ENCODE results near the gene DLG2.
"Not testable (repeated sequence)": the region's sequence is repeated elsewhere in the genome, so short reads cannot be mapped to it uniquely, and the experiment has no call there.

The DLG2 gene

DNA sequence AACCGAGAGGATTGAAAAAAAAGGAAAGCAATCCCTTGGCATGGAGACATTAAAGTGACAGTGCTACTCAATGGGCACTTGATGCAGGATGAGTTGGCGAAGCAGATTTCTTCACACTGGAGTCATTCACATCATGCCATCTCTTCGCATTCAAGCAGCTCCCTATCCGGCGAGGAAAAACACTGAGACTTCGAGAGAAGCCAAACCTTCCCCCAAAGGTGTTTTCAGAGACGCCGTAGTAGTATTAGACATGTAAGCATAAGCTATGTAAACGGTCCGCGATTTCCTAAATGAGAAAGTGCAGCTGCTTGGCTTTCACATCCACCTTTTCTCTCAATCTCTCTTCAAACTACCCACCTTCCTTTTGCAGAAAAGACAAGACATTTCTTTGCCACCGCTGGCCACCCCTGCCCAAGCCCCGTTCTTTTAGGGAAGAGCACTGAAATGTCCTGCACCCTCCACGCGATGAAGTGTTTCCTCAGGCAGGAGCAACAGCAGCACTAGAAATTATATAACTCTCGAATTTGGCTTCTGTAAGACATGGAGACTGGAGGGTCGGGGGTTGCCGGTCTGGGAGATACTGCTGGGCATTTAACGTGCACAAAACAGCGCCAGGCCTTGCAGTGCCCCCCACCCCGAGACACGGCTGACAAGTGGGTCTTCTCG lies at the start of gene DLG2:
Gene DLG2, minus strand, starts transcription at position 13 of the 666 bp plus-strand sequence.
- peak within 1 kb of the TSS; percentile 56 to 86 (median 70) for H3K4me3 ChIP-seq
- H3K27ac ChIP-seq, result peak within 1 kb of the TSS; percentile 4 to 96 (median 87)

DNA sequence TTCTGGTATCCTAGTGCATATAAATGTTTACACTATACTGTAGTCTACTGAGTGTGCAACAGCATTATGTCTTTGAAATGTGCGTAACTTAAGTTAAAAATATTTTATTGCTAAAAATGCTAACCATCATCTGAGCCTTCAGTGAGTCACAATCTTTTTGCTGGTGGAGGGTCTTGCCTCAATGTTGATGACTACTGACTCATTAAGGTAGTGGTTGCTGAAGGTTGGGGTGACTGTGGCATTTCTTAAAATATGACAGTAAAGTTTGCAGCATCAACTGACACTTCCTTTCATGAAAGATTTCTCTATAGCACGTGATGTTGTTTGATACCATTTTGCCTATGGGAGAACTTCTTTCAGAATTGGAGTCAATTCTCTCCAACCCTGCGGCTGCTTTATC lies 46.2 kb upstream of the DLG2 start:
- Histone ChIP-seq H3K4me3 (no peak overlapping the region), H3K27ac (no peak overlapping the region)

DNA sequence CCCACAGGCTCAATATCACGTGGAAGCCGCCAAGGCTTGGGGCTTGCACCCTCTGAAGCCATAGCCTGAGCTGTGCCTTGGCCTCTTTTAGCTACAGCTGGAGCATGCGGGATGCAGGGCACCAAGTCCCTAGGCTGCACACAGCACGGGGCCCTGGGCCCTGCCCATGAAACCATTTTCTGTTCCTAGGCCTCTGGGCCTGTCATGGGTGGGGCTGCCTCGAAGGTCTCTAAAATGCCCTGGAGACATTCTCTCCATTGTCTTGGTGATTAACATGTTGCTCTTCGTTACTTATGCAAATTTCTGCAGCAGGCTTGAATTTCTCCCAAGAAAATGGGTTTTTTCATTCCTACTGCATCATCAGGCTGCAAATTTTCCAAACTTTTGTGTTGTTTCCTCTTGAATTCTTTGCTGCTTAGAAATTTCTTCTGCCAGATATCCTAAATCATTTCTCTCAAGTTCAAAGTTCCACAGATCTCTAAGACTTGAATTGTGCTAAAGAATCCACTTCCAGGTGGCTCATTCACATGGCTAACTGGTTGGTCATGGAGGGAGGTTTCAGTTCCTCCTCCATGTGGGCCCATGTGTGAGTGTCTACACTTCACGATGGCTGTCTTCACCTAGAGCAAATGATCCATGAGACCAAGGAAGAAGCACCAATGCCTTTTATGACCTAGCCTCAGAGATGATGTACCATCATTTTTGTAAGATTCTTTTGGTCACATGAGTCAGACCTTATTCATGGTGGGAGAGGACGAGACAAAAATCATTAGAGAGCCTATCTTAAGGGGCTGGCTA lies 45.2 kb upstream of the DLG2 start:
- no peak overlapping the region for H3K27ac ChIP-seq
- no peak overlapping the region for H3K4me3 ChIP-seq

DNA sequence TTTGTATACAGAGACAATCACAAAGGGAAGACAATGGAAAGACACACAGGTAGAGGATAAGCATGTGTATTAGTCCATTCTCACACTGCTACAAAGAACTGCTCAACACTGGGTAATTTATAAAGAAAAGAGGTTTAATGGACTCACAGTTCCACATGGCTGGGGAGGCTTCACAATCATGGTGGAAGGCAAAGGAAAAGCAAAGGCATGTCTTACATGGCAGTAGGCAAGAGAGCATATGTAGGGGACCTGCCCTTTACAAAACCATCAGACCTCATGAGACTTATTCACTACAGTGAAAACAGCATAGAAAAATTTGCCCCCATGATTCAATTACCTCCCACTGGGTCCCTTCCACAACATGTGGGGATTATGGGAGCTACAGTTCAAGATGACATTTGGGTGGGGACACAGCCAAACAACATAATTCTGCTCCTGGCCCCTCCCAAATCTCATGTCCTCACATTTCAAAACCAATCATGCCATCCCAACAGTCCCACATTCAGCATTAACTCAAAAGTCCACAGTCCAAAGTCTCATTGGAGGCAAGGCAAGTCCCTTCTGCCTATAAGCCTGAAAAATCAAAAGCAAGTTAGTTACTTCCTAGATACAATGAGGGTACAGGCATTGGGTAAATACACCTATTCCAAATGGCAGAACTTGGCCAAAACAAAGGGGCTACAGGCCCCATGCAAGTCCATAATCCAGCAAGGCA lies 44.0 kb upstream of the DLG2 start:
- not testable (repeated sequence) for H3K4me3 ChIP-seq, H3K27ac ChIP-seq

DNA sequence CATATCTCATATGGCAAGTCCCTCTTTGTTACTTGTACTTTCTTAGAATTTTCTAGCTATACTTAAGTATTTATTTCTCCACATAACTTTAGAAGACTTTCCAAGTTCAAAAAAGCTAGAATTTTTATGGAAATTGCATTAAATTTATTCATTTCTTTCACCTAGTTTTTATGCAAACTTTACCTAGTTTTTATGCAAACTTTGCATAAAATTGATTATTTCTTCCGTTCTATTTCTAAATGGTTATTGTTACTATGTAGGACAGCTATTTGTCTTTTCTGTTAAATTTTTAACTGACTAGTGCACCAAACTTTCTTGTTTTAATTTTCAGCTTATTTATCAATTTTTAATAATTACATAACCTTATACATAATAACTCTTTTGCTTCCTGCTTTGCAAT lies 41.0 kb upstream of the DLG2 start:
- H3K4me3 ChIP-seq, result no peak overlapping the region
- H3K27ac ChIP-seq, result no peak overlapping the region

DNA sequence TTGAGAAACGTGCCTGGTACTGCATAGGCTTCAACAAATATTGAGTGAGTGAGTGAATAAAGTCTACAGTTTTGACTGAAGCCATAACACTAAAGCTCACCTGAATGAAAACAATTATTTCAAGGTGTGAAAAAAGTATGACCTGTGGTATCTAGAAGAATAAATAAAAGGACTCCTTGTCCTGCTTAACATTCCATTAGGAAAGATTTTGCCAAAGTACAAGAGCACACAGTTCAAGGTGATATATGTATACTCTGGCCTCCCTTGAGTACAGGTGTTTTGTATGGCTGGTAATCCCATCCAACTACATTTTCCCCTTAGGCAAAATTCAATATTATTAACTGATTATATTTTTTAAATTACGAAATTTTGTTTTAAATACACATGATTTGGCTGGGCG lies 39.5 kb upstream of the DLG2 start:
- H3K27ac ChIP-seq, result no peak overlapping the region
- H3K4me3 ChIP-seq, result no peak overlapping the region

DNA sequence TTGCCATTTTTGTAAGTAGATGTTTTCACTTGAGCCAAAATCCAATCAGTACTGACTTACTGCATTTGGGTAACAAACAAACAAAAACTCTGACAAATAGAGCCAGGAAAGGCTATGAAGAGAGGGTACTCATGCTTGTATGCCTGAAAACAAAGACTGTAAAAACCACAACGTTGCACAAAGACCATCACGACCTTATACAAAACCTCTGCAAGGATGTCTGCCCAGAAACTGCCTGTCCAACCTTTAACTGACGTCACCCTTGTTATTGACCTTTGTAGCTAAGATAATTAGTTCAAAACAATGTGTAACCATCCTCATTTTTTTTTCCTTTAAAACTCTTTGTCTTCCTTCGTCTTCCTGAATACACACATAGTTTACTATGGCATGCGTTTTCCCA lies 38.6 kb upstream of the DLG2 start:
- Histone ChIP-seq H3K27ac (peak overlapping the region in 4 of 21 experiments; percentile 97 to 99 (median 98)), H3K4me3 (peak overlapping the region in 1 of 7 experiments; percentile 90)

DNA sequence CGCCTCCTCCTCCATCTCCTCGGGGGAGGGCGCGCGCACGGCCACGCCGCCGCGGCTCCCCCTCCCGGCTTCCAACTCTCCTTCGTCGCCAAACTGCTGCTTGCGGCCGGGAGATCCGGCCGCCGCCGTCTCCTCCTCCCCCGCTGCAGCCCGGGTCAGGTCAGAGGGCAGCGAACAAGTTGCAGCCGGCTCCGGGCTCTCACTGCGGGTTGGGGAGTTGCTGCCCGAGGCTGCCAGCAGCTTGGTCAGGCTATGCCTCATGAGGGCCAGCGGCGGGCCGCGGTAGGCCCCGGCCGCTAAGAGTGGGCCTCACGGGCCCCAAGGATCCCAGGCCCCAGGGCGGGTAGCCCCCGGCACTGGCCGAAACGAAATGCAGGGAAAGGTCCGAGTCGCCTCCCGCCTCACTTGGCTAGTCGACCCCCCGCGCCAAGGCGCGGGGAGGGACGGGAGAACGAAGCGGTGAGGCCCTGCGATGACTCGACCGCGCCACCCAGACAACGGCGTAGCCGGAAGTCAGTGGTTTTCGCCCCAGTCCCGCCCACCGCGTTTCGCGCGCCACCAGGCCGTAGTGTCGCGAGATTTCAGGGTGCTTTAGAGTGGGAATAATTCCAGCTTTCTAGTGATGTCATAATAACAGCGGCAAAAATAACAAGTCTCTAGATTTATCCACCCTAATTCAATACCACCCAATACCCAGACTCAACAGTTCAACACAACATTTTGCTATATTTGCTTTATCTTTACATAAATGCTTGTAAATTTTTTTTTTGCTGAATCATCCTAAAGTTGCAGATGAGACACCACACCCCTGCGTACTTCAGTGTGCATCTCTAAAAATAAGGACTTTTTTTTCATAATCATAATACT lies 37.7 kb upstream of the DLG2 start, which contains the start of gene CREBZF:
Gene CREBZF, minus strand, starts transcription at position 515 of the 867 bp plus-strand sequence. Its CDS starts 254 bp downstream, at position 261.
- Histone ChIP-seq H3K27ac (peak within 1 kb of the TSS; percentile 89 to 100 (median 98)), H3K4me3 (peak within 1 kb of the TSS; percentile 60 to 99 (median 90))

DNA sequence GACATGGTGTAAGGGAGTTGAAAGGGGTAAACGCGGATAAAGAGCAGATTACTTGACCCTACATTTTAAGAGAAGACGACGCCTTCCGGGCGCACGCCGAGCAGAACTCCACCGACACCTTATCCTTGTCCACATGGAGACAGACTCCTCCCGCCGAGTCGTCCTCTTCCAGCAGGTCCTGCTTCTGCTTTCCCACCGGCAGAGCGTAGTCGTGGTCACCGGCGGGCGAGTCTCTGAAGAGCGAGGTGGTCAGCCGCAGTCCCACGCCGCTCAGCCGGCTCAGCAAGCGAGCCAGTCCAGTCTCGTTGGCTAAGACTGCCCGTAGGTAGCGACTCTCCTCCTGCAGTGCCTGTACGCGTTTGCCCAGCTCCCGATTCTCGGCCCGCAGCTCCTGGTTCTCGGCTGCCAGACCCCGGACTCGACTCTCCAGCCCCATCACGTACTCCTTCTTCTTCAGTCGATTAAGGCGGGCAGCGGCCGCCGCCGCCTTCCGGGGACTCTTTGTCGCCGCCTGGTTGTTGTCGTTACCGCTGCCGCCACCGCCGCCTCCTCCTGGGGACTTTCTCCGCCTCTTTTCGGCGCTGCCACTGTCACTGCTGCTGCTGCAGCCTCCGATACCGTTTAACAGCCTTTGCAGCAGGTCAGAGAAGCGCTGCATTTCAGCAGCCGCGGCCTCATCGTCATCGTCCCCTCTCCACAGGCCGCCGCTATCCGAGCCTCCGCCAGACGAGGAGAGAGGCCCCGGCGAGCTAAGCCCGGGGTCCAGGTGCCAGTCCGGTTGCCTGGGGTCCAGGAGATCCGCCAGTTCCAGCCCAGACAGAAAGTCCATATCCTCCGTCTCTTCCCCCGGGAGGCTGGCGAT lies 36.8 kb upstream of the DLG2 start:
- peak overlapping the region; percentile 60 to 99 (median 90) for H3K4me3 ChIP-seq
- H3K27ac ChIP-seq, result peak overlapping the region; percentile 89 to 100 (median 98)

DNA sequence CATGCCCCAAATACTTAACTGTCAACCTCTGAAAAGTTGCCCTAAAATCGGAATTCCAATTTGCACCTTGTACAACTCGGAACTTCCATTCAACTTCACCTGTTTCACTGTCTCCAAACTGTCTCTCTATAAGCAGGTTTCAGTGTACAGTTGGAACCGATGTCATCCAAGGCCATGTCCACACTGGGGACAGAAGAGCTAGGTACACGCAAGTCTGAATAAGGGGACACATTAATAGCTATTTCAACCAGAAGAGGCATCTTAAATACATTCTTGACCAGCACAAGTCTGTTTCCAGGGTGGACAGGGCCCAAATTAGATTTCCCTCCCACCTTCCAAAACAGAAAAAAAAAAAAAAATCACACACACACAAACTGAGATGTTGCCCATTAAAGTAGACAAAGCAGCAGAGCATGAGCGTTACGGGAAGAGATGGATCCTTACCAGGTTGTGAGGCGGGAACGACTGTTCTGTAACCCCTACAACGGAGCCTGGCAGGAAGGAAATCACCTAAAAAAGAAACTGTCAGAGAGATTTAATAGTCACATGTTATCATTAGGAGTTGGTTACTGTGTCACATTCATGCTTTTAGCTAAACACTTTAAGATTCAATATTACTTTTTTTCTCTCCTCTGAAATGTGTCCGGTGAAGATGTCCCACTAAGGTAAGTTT lies 36.1 kb upstream of the DLG2 start:
- peak overlapping the region in 20 of 21 experiments; percentile 94 to 100 (median 98) for H3K27ac ChIP-seq

DNA sequence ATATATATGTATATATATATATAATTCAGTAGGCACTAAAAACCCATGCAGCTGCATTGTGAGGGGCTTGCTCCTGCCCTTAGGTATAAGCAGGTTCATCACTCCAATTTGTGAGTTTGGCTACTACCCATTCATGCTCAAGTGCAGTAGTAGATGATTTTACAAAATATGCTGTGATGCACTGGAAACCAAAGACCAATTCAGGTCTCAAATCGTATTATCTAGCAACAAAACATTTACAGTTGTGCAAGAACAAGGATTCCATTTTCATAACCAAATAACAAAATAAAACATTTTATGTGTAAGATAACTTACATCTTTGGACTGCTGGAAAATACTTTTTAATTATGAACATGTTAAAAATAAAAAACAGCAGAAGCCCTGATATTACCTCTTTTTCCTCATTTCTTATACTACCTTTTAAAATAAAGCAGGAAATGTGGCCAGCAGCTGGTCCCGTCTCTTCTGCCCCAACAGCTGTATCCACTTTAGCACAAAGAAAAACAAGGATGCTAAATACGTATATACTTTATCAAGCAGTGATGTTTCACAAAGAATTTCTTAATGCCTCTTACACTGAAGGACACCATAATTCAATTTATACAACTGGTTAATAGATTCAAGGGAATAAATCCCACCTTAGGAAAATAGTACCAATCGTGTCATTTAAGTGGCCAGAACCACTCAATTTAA lies 35.0 kb upstream of the DLG2 start:
- H3K27ac ChIP-seq, result peak overlapping the region in 3 of 21 experiments; percentile 6 to 97 (median 29)
- H3K4me3 ChIP-seq, result peak overlapping the region in 6 of 7 experiments; percentile 7 to 99 (median 90)

More for the DNA sequence above, 36.1 kb upstream of the DLG2 start:
- peak overlapping the region; percentile 60 to 99 (median 90) for H3K4me3 ChIP-seq

DNA sequence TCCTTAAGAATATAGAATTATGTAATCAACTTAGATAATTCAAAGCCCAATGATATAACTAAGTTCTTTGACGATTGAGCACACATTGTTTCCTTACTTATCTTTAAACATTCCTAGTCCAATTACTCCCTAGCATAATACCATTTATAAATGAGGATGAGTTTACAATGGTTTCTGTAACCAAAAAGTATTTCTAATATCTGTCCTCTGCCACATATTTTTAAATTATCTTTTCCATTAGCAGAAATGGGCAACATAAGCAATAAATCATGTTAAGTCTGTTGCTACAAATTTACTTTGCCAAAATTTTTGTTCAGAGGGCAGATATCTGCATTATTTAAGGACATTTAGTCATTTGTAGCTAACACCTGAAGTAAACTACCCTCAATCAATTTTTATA lies 31.0 kb upstream of the DLG2 start:
- no peak overlapping the region for H3K27ac ChIP-seq
- no peak overlapping the region for H3K4me3 ChIP-seq

DNA sequence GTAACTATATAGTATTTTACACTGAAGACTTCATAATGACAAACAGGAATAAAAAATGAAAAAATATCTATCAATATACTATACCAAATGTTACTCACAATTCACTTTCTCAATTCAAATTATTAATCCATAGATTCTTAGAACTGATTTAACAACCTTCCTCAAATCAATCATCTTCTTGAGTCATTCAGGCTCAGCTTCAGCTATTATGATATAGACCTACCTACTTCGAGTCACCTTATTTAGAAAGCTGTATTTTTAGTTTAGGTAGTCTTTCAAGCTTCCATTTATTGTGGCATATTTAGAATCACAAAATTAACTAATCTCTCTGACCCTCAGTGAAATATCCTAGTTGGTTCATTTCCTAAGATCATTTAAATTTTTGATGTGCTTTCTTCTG lies 29.6 kb upstream of the DLG2 start:
- H3K27ac ChIP-seq, result no peak overlapping the region
- no peak overlapping the region for H3K4me3 ChIP-seq

DNA sequence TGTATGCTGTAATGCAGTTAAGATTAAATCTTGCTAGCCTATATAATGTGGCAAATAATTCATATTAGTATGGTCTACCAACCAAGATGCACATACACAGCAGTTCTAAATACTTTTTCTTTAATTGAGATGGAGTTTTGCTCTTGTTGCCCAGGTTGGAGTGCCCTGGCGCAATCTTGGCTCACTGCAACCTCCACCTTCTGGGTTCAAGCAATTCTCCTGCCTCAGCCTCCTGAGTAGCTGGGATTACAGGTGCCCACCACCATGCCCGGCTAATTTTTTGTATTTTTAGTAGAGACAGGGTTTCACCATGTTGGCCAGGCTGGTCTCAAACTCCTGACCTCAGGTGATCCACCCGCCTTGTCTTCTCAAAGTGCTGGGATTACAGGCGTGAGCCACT lies 27.2 kb upstream of the DLG2 start:
- not testable (repeated sequence) for H3K4me3 ChIP-seq, H3K27ac ChIP-seq

DNA sequence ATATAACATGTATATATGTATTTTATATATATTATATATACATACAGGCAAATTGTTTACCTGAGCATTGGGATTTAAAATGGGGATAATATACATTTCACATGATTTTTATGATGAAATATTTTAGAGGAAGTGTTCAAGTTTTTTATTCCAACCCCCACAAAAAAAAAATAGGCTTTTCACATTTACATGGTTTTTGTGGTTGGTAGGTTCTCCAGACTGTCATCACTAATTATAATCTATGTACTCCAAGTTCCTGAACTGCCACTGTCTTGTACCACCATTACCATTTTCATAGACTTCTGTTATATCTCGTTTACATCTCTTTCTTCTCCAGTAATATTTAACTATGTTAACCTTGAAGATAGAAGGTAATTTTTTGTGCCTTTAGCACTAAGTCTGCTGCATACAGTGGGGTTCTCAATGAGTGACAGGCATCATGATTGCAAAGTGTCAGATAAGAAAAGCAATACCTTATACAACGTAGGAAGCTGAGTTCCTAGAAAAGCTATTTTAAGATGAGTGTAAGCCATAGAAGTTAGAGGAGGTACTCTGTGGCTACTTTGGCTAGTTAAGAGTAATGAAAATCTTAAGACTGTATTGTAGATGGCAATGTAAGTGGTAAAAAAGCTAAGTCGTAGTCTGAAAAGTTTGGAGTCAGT lies 25.8 kb upstream of the DLG2 start:
- H3K27ac ChIP-seq, result no peak overlapping the region
- H3K4me3 ChIP-seq, result no peak overlapping the region

DNA sequence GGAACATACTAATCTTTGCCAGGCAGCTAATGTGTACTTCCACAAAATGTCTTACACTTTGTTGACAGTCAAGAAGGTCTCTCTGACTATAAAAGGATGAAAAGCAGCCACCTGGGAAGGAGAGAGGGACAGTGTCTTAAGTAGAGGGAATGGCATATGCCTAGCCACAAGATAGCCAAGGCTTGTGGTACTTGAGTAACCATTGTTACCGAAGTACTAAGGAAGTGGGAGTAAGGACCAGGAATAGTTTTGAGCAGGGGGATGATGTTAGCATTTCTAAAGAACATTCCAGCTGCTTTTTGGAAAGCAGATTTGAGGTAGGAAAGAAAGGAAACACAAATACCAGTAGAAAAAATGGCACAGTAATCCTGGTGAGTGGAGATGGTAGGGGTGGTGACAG lies 24.0 kb upstream of the DLG2 start:
- H3K4me3 ChIP-seq, result no peak overlapping the region
- no peak overlapping the region for H3K27ac ChIP-seq

Data from skin epidermis (tissue), 12 donors.